Neuronal stem cell (in vitro differentiated cells): Measurements from ENCODE around the gene LRMDA.

Experiments used
- DNase-seq: peaks from one replicate; pipeline ENCODE4 v3.0.0-alpha.2; 2013; ENCODE audit warnings: low spot score
- H2AFZ ChIP-seq: one replicate; pipeline ENCODE4 v1.6.1; 2013; ENCODE audit warnings: mild to moderate bottlenecking, low read length, inconsistent platforms
- H2AK5ac ChIP-seq: 2 replicates; pipeline ENCODE4 v1.6.1; 2013; ENCODE audit warnings: low read depth, mild to moderate bottlenecking, inconsistent platforms, low read length, moderate library complexity, mixed read lengths
- H2BK120ac ChIP-seq: 2 replicates; pipeline ENCODE4 v1.6.1; 2013; ENCODE audit warnings: low read depth, mild to moderate bottlenecking, inconsistent platforms, low read length, moderate library complexity, mixed read lengths
- H2BK12ac ChIP-seq: one replicate; pipeline ENCODE4 v1.6.1; 2013; ENCODE audit warnings: low read length, inconsistent platforms
- H2BK15ac ChIP-seq: 2 replicates; pipeline ENCODE4 v1.6.1; 2013; ENCODE audit warnings: mild to moderate bottlenecking, low read length, inconsistent platforms, mixed read lengths
- H2BK5ac ChIP-seq: one replicate; pipeline ENCODE4 v1.6.1; 2013; ENCODE audit warnings: inconsistent platforms, mild to moderate bottlenecking, low read length, moderate library complexity
- H3K14ac ChIP-seq: one replicate; pipeline ENCODE4 v1.6.1; 2013; ENCODE audit warnings: low read length, inconsistent platforms
- H3K18ac ChIP-seq: 2 replicates; pipeline ENCODE4 v1.6.1; 2013; ENCODE audit warnings: low read length, inconsistent platforms
- H3K23ac ChIP-seq: 2 replicates; pipeline ENCODE4 v1.6.1; 2013; ENCODE audit warnings: low read depth, mild to moderate bottlenecking, mixed read lengths, low read length, inconsistent platforms; ENCODE audit not compliant: poor library complexity
- H3K27ac ChIP-seq: replicated peaks from 3 replicates; pipeline ENCODE4 v1.5.1; 2013; ENCODE audit warnings: low read length, inconsistent platforms
- H3K27me3 ChIP-seq, 3 experiments: 2 replicates each; pipeline ENCODE4 v1.6.1; 2013; ENCODE audit warnings: low read length in 3 of 3, mild to moderate bottlenecking in 2 of 3, inconsistent platforms in 1 of 3, low read depth in 1 of 3, mixed read lengths in 1 of 3, moderate library complexity in 1 of 3; ENCODE audit not compliant: control insufficient read depth in 3 of 3, insufficient read depth in 3 of 3
- H3K36me3 ChIP-seq, 2 donors: replicated peaks in 1 of 2; 2 replicates each; pipeline ENCODE4 v1.6.1; 2013; ENCODE audit warnings: low read length in 2 of 2; ENCODE audit not compliant: control insufficient read depth in 2 of 2, insufficient read depth in 2 of 2
- H3K4ac ChIP-seq: 2 replicates; pipeline ENCODE4 v1.6.1; 2013; ENCODE audit warnings: inconsistent platforms, mild to moderate bottlenecking, low read length, moderate library complexity
- H3K4me1 ChIP-seq, 2 donors: 1 replicate in 1 of 2; 2 replicates in 1 of 2; pipeline ENCODE4 v1.6.1; 2013; ENCODE audit warnings: low read length in 2 of 2, low read depth in 1 of 2; ENCODE audit not compliant: control insufficient read depth in 2 of 2, insufficient read depth in 1 of 2
- H3K4me2 ChIP-seq: one replicate; pipeline ENCODE4 v1.6.1; 2013; ENCODE audit warnings: mild to moderate bottlenecking, low read length, inconsistent platforms; ENCODE audit not compliant: insufficient read depth, poor library complexity, severe bottlenecking
- H3K4me3 ChIP-seq, 2 donors: 2 replicates each; pipeline ENCODE4 v1.5.1; 2013; ENCODE audit warnings: low read length in 2 of 2, mild to moderate bottlenecking in 2 of 2, inconsistent platforms in 1 of 2, moderate library complexity in 1 of 2
- H3K79me1 ChIP-seq: one replicate; pipeline ENCODE4 v1.6.1; 2013; ENCODE audit warnings: low read depth, mild to moderate bottlenecking, inconsistent platforms, low read length, moderate library complexity
- H3K9ac ChIP-seq: one replicate; pipeline ENCODE4 v1.6.1; 2013; ENCODE audit warnings: mild to moderate bottlenecking, low read depth, low read length, inconsistent platforms; ENCODE audit not compliant: poor library complexity
- H3K9me3 ChIP-seq, 2 donors: replicated peaks in 1 of 2; 2 replicates each; pipeline versions ENCODE3 to v1.6.1; 2013; ENCODE audit warnings: low read length in 2 of 2, mild to moderate bottlenecking in 2 of 2, inconsistent platforms in 1 of 2, low read depth in 1 of 2, mixed read lengths in 1 of 2, moderate library complexity in 1 of 2; ENCODE audit not compliant: control insufficient read depth in 2 of 2, insufficient read depth in 1 of 2
- H4K8ac ChIP-seq: one replicate; pipeline ENCODE4 v1.6.1; 2013; ENCODE audit warnings: low read depth, mild to moderate bottlenecking, inconsistent platforms, low read length, moderate library complexity
- H4K91ac ChIP-seq: one replicate; pipeline ENCODE4 v1.6.1; 2013; ENCODE audit warnings: low read length, low read depth, mild to moderate bottlenecking, inconsistent platforms; ENCODE audit not compliant: poor library complexity
- WGBS, 2 donors: extraction: QIAGEN DNeasy Blood & Tissue Kit; methylation state at CpG; one replicate each; pipeline ENCODE4 v1.1.7; 2013; ENCODE audit warnings: missing lambda C conversion rate in 2 of 2, mixed read lengths in 1 of 2; ENCODE audit not compliant: insufficient read length in 2 of 2, insufficient replicate concordance in 1 of 2; ENCODE audit errors: extremely low coverage in 2 of 2; 5-methylcytosine and 5-hydroxymethylcytosine counted together

LRMDA gene

DNA sequence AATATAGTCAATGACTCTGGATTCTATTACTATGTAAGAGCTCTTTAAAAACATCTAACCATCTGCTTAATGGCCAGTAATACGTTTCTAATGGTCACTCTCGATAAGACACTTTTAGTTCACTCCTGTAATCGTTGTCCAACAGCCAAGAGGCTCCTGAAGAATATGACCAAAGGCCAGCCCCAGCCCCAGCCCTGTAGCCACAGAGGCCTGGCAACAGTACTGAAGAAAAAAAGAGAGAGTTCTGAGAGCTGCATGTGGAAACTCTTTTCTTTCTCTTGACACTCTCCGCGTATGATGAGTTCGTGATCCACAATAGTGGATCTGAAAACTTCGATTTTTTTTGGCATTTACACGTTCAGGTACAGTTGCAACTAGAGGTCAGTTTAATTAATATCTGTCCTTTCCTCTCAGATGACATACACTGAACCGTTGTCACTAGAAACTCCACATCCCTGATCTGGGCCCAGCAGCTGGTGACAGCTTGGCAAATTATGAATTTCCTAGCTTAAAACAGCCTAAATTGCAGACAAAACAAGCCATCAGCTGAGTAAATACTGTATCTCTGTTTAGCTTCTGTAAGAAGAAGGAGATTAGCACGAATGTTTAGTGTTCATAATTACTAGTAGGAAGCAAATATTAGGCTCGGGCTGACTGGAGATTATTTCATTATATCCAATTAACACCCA is 456.7 kb downstream of the LRMDA start:
- Histone ChIP-seq H4K91ac (no peak overlapping the region), H2BK120ac (no peak overlapping the region), H3K9me3 (no peaks in the 10 kb centered on the region), H3K79me1 (no peaks in the 10 kb centered on the region), H2AFZ (no peak overlapping the region), H3K18ac (no peak overlapping the region), H3K36me3 (no peaks in the 10 kb centered on the region), H3K4me1 (no peaks in the 10 kb centered on the region), H3K27me3 (no peaks in the 10 kb centered on the region), H2AK5ac (no peak overlapping the region), H3K9ac (no peak overlapping the region), H2BK15ac (no peak overlapping the region), H3K4me3 (no peak overlapping the region), H2BK5ac (no peak overlapping the region), H3K23ac (no peak overlapping the region), H3K14ac (no peak overlapping the region), H3K4me2 (no peak overlapping the region), H4K8ac (no peak overlapping the region), H3K4ac (no peak overlapping the region), H2BK12ac (no peak overlapping the region), H3K27ac (no peak overlapping the region)
- DNase-seq = no peak
- no CpG with 5 or more reads among the region's 11 CpGs for WGBS, 2 donors

DNA sequence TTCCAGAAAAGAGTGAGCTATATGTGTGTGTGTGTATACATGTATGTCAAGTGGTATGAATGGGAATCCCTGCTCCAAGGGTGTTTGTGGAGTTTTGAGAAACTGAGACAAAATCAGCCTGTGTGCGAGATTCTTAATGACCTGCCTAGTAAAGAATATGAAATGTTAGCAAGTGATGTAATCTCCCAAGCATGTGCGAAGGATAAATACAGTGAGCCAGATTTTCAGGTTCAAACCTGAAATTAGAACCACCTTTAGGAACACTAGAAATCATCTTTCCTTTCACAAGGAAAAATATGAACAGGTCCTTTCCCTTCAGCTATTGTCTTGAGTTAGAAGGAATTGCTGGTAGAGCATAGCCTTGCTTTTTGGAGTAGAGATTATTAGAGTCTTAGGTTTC is 457.6 kb downstream of the LRMDA start:
- Histone ChIP-seq H3K18ac (no peak overlapping the region), H2BK15ac (no peak overlapping the region), H3K23ac (no peak overlapping the region), H3K4ac (no peak overlapping the region), H2AFZ (no peak overlapping the region), H3K14ac (no peak overlapping the region), H2AK5ac (no peak overlapping the region), H2BK12ac (no peak overlapping the region), H3K27me3 (no peaks in the 10 kb centered on the region), H3K9me3 (no peaks in the 10 kb centered on the region), H4K91ac (no peak overlapping the region), H3K79me1 (no peaks in the 10 kb centered on the region), H2BK120ac (no peak overlapping the region), H3K27ac (no peak overlapping the region), H2BK5ac (no peak overlapping the region), H3K9ac (no peak overlapping the region), H3K4me3 (no peak overlapping the region), H3K36me3 (no peaks in the 10 kb centered on the region), H3K4me2 (no peak overlapping the region), H4K8ac (no peak overlapping the region), H3K4me1 (no peaks in the 10 kb centered on the region)
- WGBS, 2 donors = no CpG with 5 or more reads among the region's 2 CpGs
- DNase-seq = no peak

DNA sequence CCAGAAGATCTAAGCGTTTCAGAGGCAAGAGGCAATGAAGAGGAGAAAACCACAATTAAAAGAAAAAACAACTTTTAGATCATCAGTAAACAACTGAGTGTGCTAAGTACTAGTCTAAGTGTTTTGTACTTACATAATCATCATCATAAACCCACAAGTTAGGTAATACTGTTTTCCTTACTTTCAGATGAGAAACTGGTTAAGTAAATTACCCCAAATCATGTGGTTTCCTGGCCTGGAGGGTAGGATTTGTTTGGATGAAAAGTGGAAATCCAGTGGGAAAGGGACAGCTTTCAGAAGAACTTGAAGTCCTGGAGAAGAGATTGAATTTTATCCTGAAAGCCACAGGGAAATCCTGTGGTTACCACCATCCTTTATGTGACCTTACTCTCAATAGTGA is 463.3 kb downstream of the LRMDA start:
- H3K4me3 ChIP-seq = no peak overlapping the region
- no peak overlapping the region for H2BK5ac ChIP-seq
- no peak overlapping the region for H4K8ac ChIP-seq
- H3K23ac ChIP-seq = no peak overlapping the region
- no peaks in the 10 kb centered on the region for H3K79me1 ChIP-seq
- no peak overlapping the region for H2AK5ac ChIP-seq
- no peak overlapping the region for H2AFZ ChIP-seq
- H3K9me3 ChIP-seq = no peaks in the 10 kb centered on the region
- no peaks in the 10 kb centered on the region for H3K36me3 ChIP-seq
- H3K4me1 ChIP-seq = no peaks in the 10 kb centered on the region
- no peak overlapping the region for H3K4me2 ChIP-seq
- DNase-seq = no peak
- no peak overlapping the region for H4K91ac ChIP-seq
- H3K27ac ChIP-seq = no peak overlapping the region
- no peak overlapping the region for H3K18ac ChIP-seq
- H3K4ac ChIP-seq = no peak overlapping the region
- H3K9ac ChIP-seq = no peak overlapping the region
- no CpG with 5 or more reads among the region's 1 CpG for WGBS, 2 donors
- no peak overlapping the region for H2BK15ac ChIP-seq
- H2BK12ac ChIP-seq = no peak overlapping the region
- no peaks in the 10 kb centered on the region for H3K27me3 ChIP-seq
- no peak overlapping the region for H2BK120ac ChIP-seq
- H3K14ac ChIP-seq = no peak overlapping the region

DNA sequence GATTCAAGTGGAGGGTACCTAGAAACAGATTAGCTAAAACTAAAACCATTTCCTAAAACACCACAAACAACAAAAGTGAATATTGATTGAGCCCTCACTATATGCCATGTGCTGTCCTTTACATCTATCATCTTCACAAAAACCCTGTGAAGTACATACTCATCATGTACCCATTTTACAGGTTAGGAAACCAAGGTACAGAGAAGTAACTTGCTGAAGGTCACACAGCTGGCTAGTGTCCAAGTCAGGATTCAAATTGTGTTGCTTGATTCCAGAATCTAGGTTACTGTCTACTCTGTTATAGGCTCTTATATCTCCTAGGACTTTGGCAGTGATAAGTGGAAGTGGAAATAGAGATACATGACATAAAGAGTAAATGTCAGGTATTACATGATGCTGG is 463.8 kb downstream of the LRMDA start:
- Histone ChIP-seq H3K4ac (no peak overlapping the region), H3K27ac (no peak overlapping the region), H2AFZ (no peak overlapping the region), H2AK5ac (no peak overlapping the region), H3K9ac (no peak overlapping the region), H2BK120ac (no peak overlapping the region), H3K79me1 (no peaks in the 10 kb centered on the region), H3K23ac (no peak overlapping the region), H3K4me3 (no peak overlapping the region), H3K36me3 (no peaks in the 10 kb centered on the region), H3K27me3 (no peaks in the 10 kb centered on the region), H2BK15ac (no peak overlapping the region), H4K8ac (no peak overlapping the region), H3K14ac (no peak overlapping the region), H3K4me1 (no peaks in the 10 kb centered on the region), H2BK12ac (no peak overlapping the region), H3K9me3 (no peaks in the 10 kb centered on the region), H4K91ac (no peak overlapping the region), H2BK5ac (no peak overlapping the region), H3K4me2 (no peak overlapping the region), H3K18ac (no peak overlapping the region)
- no peak for DNase-seq
